ENCODE measurements around the gene PAQR8. TPM values are rescaled to one million over a fixed set of nuclear protein-coding genes. Genes with fewer than 3 reads are reported as not detected.

PAQR8 gene
- total RNA-seq, 1 donor from 2014 or later: 1.5 TPM

DNA sequence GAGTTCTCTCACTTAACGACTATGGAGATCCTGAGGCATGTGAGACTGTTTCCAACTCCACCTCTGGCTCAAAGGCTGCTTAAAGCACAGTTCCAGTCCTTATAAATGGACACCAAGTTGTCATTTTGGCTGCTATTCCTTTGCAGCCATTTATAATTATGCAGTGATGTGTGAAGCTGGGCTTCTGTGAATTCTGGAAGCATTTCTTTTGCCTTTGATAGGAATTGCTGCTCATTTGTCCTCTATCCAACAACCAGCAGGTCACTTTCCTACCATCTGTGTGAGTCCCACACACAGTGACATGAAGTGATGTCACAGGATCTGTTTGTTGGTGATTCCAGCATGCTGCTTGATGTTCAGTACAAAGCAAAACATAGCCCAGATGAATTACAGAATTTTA is 29.6 kb downstream of the PAQR8 start:
- TF ChIP-seq, protein P1, sequence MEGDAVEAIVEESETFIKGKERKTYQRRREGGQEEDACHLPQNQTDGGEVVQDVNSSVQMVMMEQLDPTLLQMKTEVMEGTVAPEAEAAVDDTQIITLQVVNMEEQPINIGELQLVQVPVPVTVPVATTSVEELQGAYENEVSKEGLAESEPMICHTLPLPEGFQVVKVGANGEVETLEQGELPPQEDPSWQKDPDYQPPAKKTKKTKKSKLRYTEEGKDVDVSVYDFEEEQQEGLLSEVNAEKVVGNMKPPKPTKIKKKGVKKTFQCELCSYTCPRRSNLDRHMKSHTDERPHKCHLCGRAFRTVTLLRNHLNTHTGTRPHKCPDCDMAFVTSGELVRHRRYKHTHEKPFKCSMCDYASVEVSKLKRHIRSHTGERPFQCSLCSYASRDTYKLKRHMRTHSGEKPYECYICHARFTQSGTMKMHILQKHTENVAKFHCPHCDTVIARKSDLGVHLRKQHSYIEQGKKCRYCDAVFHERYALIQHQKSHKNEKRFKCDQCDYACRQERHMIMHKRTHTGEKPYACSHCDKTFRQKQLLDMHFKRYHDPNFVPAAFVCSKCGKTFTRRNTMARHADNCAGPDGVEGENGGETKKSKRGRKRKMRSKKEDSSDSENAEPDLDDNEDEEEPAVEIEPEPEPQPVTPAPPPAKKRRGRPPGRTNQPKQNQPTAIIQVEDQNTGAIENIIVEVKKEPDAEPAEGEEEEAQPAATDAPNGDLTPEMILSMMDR (IDR thresholded peaks at IDR 0.05; ENCODE audit: insufficient read depth, low read depth, low read length): no peak
- no peak for TF ChIP-seq EZH2 (IDR thresholded peaks at IDR 0.05; ENCODE audit: insufficient read depth, low read length)
- Mint-ChIP-seq H3K27ac (ENCODE audit: unreplicated experiment) (no peak overlapping the region), H3K4me1 (ENCODE audit: low read depth, unreplicated experiment) (peaks cover 23% of the 10 kb centered on the region), H3K9me3 (ENCODE audit: unreplicated experiment) (peaks cover 3% of the 10 kb centered on the region), H3K27me3 (ENCODE audit: low read depth, unreplicated experiment) (no peaks in the 10 kb centered on the region), H3K4me3 (ENCODE audit: unreplicated experiment) (no peak overlapping the region), H3K36me3 (ENCODE audit: low read depth, unreplicated experiment) (no peaks in the 10 kb centered on the region)
- no peak overlapping the region for H3K4me2 ChIP-seq (ENCODE audit: low read length)
- H2AFZ ChIP-seq (ENCODE audit: low read depth, low read length): no peak overlapping the region
- H3K9me3 ChIP-seq (ENCODE audit: insufficient read depth, low read depth, low read length): no peaks in the 10 kb centered on the region
- peaks cover 27% of the 10 kb centered on the region for H3K4me1 ChIP-seq (ENCODE audit: insufficient read depth, low read length)
- no peak overlapping the region for H3K4me3 ChIP-seq (ENCODE audit: insufficient read depth, low read depth, low read length)
- peaks cover 3% of the 10 kb centered on the region for H4K20me1 ChIP-seq (ENCODE audit: insufficient read depth, low read length)
- no peak overlapping the region for H3K27ac ChIP-seq (ENCODE audit: low read depth, low read length)
- H3K9ac ChIP-seq (ENCODE audit: low read length): no peak overlapping the region
- no peaks in the 10 kb centered on the region for H3K27me3 ChIP-seq (ENCODE audit: insufficient read depth, low read length)
- H3K36me3 ChIP-seq (ENCODE audit: insufficient read depth, low read length): no peaks in the 10 kb centered on the region
- no peaks in the 10 kb centered on the region for H3K79me2 ChIP-seq (ENCODE audit: insufficient read depth, low read length)
- FAIRE-seq: no peak
- DNase-seq (ENCODE audit: low read depth): no peak

DNA sequence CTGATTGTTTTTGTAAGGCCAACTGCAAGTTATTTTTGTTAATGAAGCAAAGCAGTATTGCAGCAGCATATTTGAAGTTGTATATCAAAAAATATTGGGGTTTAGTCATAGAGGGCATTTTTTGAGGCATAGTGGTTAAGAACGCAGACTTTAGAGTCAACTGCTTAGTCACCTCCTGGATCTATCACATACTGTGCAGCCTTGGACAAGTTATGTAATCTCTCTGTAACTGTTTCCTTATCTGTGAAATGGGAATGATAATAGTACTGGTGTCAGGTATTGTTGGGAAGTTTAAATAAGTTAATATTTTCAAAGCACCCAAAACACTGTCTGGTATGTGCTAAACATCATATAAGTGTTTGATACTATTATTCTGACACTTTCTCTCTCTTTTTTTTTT is 31.0 kb downstream of the PAQR8 start:
- peak; percentile 79 for DNase-seq (ENCODE audit: low read depth)
- Histone ChIP-seq H3K9ac (ENCODE audit: low read length) (no peak overlapping the region), H3K27me3 (ENCODE audit: insufficient read depth, low read length) (no peaks in the 10 kb centered on the region), H3K4me2 (ENCODE audit: low read length) (no peak overlapping the region), H3K27ac (ENCODE audit: low read depth, low read length) (no peak overlapping the region), H3K9me3 (ENCODE audit: insufficient read depth, low read depth, low read length) (no peaks in the 10 kb centered on the region), H3K36me3 (ENCODE audit: insufficient read depth, low read length) (no peaks in the 10 kb centered on the region), H4K20me1 (ENCODE audit: insufficient read depth, low read length) (peaks cover 3% of the 10 kb centered on the region), H3K4me1 (ENCODE audit: insufficient read depth, low read length) (peaks cover 27% of the 10 kb centered on the region), H3K4me3 (ENCODE audit: insufficient read depth, low read depth, low read length) (no peak overlapping the region), H2AFZ (ENCODE audit: low read depth, low read length) (no peak overlapping the region), H3K79me2 (ENCODE audit: insufficient read depth, low read length) (no peaks in the 10 kb centered on the region)
- peaks cover 23% of the 10 kb centered on the region for H3K4me1 Mint-ChIP-seq (ENCODE audit: low read depth, unreplicated experiment)
- no peak for FAIRE-seq
- no peaks in the 10 kb centered on the region for H3K36me3 Mint-ChIP-seq (ENCODE audit: low read depth, unreplicated experiment)
- TF ChIP-seq, protein P1 (IDR thresholded peaks at IDR 0.05; ENCODE audit: insufficient read depth, low read depth, low read length): no peak
- TF ChIP-seq EZH2 (IDR thresholded peaks at IDR 0.05; ENCODE audit: insufficient read depth, low read length): no peak
- no peak overlapping the region for H3K4me3 Mint-ChIP-seq (ENCODE audit: unreplicated experiment)
- no peaks in the 10 kb centered on the region for H3K27me3 Mint-ChIP-seq (ENCODE audit: low read depth, unreplicated experiment)
- H3K27ac Mint-ChIP-seq (ENCODE audit: unreplicated experiment): no peak overlapping the region
- H3K9me3 Mint-ChIP-seq (ENCODE audit: unreplicated experiment): peaks cover 4% of the 10 kb centered on the region

DNA sequence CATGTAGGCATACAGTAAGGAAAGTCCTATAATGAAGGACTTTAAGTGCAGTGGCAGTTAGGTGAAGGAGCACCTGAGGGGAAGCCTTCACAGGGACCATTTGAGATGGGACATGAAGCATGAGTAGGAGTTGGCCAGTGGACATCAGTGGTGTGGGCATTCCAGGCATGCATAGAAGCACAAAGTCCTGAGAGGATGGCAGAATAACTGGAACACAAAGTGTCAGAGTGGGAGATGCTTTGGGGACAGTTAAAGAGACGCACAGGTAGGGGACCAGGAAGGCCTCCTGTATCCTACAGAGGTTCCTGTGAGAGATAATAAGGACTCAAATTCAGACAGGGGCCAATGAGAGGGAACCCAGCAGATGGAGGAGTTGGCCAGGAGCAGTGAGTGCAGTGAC is 31.8 kb downstream of the PAQR8 start:
- no peak overlapping the region for H3K27ac Mint-ChIP-seq (ENCODE audit: unreplicated experiment)
- Histone ChIP-seq H3K79me2 (ENCODE audit: insufficient read depth, low read length) (no peaks in the 10 kb centered on the region), H3K4me3 (ENCODE audit: insufficient read depth, low read depth, low read length) (no peak overlapping the region), H3K27ac (ENCODE audit: low read depth, low read length) (no peak overlapping the region), H3K4me1 (ENCODE audit: insufficient read depth, low read length) (peaks cover 27% of the 10 kb centered on the region), H3K9ac (ENCODE audit: low read length) (no peak overlapping the region), H3K27me3 (ENCODE audit: insufficient read depth, low read length) (no peaks in the 10 kb centered on the region), H2AFZ (ENCODE audit: low read depth, low read length) (no peak overlapping the region), H4K20me1 (ENCODE audit: insufficient read depth, low read length) (peaks cover 3% of the 10 kb centered on the region), H3K36me3 (ENCODE audit: insufficient read depth, low read length) (no peaks in the 10 kb centered on the region), H3K4me2 (ENCODE audit: low read length) (no peak overlapping the region), H3K9me3 (ENCODE audit: insufficient read depth, low read depth, low read length) (no peaks in the 10 kb centered on the region)
- H3K4me3 Mint-ChIP-seq (ENCODE audit: unreplicated experiment): no peak overlapping the region
- H3K4me1 Mint-ChIP-seq (ENCODE audit: low read depth, unreplicated experiment): peaks cover 23% of the 10 kb centered on the region
- H3K36me3 Mint-ChIP-seq (ENCODE audit: low read depth, unreplicated experiment): no peaks in the 10 kb centered on the region
- FAIRE-seq: no peak
- DNase-seq (ENCODE audit: low read depth): no peak
- TF ChIP-seq EZH2 (IDR thresholded peaks at IDR 0.05; ENCODE audit: insufficient read depth, low read length): no peak
- TF ChIP-seq, protein P1 (IDR thresholded peaks at IDR 0.05; ENCODE audit: insufficient read depth, low read depth, low read length): no peak
- no peaks in the 10 kb centered on the region for H3K27me3 Mint-ChIP-seq (ENCODE audit: low read depth, unreplicated experiment)
- H3K9me3 Mint-ChIP-seq (ENCODE audit: unreplicated experiment): peaks cover 4% of the 10 kb centered on the region
